ENCODE results near the gene ZMAT5. TPM values are rescaled to one million over a fixed set of nuclear protein-coding genes. Genes with fewer than 3 reads are reported as not detected.

Gene ZMAT5
- total RNA-seq, 4 donors from 2014 or later, result 17.2 to 30.1 (median 21.8) TPM

DNA sequence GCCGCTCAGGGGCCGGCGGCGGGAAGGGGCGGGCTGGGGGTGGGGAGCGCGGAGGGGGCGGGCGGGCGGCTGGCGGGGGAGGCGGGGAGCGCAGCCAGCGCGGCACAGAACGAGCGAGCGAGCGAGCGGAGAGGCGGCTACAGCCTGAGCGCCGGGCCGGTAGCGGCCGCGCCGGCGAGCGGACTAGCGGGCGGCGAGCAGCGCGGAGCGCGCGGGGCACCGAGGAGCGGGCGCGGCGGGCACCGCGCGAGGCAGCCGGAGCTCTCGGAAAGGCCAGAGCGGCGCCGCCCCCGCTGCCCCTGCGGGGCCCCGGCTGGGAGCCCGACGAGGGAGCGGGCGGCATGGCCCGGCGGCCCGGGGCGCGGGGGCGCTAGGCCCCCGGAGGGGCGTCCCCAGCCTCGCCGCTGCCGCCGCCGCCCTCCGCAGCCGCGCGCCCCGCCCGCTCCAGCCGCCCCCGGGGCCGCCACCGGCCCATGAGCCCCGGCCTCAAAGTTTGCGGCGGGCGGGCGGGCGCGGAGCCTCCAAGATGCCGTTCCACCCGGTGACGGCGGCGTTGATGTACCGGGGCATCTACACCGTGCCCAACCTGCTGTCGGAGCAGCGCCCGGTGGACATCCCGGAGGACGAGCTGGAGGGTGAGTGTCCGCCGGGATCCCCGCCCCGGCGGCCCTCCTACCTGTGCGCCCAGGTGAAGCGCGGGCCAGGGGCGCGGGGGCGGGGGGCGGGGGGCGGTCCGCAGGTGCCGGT lies 46.7 kb downstream of the ZMAT5 start, which contains the start of gene CABP7:
Gene CABP7 (plus strand): TSS at position 105 of the 747 bp plus-strand sequence. CDS start 422 bp downstream, at position 527.
- no peak within 1 kb of the TSS for H3K4me3 ChIP-seq (ENCODE audit: low read depth, poor library complexity, severe bottlenecking)
- intact Hi-C loops (cut with DNase I; ENCODE audit: low total_unique reads), result no loop called here
- 1% methylated on average over 25 to 86 of the region's 115 CpGs for WGBS, 2 donors
- TF ChIP-seq, protein P1, sequence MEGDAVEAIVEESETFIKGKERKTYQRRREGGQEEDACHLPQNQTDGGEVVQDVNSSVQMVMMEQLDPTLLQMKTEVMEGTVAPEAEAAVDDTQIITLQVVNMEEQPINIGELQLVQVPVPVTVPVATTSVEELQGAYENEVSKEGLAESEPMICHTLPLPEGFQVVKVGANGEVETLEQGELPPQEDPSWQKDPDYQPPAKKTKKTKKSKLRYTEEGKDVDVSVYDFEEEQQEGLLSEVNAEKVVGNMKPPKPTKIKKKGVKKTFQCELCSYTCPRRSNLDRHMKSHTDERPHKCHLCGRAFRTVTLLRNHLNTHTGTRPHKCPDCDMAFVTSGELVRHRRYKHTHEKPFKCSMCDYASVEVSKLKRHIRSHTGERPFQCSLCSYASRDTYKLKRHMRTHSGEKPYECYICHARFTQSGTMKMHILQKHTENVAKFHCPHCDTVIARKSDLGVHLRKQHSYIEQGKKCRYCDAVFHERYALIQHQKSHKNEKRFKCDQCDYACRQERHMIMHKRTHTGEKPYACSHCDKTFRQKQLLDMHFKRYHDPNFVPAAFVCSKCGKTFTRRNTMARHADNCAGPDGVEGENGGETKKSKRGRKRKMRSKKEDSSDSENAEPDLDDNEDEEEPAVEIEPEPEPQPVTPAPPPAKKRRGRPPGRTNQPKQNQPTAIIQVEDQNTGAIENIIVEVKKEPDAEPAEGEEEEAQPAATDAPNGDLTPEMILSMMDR (IDR thresholded peaks at IDR 0.05), result no peak
- no peak for TF ChIP-seq POLR2A (IDR thresholded peaks at IDR 0.05)
- no peak for DNase-seq (ENCODE audit: low spot score in 2 of 2)

DNA sequence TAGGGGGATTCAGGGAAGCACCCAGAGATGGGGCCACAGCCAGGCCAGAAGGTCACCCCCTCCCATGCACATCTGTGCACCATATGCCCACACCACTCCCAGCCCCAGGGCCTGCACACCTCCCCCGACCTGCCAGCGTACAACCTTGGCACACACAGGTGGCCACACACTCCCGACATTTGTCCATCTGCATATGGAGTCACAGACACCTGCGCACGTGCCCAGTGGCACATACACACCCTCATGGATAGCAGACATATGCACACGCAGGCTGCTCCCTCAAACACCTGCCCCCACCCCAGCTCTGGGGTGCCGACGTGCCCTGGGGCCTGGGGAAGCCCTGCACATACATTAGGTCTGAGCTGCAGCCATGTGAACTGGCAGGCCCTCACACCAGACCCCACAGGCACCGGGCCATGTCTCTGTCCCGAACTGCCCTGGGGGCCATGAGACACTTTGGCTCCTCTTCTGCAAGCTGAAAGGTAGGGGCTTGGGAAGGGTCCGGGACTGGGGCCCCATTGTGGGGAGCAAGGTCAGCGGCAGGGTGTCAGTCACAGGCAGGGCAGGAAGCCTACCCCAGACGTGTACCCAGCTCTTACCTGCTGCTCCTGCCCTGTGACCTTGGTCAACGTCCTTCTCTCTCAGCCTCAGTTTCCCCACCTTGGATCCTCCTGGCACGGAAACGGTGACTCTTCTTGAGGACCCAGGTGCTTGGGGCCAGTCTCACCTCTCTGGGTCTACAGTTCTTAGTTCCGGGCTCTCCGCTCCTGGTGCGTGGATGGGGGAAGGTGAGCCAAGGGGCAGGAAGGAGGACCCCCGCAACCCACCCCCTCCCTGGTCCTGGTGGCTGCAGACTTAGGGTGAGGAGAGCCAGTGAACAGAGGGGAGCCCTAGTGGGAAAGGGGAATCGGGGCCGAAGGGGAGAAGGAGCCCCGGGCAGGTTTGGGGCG lies 47.6 kb downstream of the ZMAT5 start:
- WGBS, 2 donors, result 38 to 40% methylated on average over 20 to 24 of the region's 24 CpGs
- intact Hi-C loops (cut with DNase I; ENCODE audit: low total_unique reads), result no loop called here
- no peak for TF ChIP-seq POLR2A (IDR thresholded peaks at IDR 0.05)
- TF ChIP-seq, protein P1 (IDR thresholded peaks at IDR 0.05), result no peak
- no peak for DNase-seq (ENCODE audit: low spot score in 2 of 2)
- H3K4me3 ChIP-seq (ENCODE audit: low read depth, poor library complexity, severe bottlenecking), result no peak overlapping the region

DNA sequence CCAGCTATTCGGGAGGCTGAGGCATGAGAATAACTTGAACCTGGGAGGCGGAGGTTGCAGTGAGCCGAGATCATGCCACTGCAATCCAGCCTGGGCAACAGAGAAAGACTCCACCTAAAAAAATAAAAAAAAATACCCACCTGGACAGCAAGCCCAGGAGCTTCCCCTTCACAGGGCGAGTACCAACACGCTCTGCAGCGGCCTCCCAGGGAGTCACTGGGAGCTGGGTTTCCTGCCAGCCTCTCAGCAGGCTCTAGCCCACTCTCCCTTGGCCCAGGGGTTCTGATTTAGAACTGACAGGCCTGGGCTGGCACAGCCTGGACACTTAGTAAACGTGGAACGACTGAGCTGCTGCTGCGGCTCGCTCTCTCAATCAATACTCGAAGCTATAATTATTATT lies 49.0 kb downstream of the ZMAT5 start:
- 53 to 63% methylated on average over 11 of the region's 11 CpGs for WGBS, 2 donors
- TF ChIP-seq, protein P1 (IDR thresholded peaks at IDR 0.05), result no peak
- no peak for TF ChIP-seq POLR2A (IDR thresholded peaks at IDR 0.05)
- intact Hi-C loops (cut with DNase I; ENCODE audit: low total_unique reads), result no loop called here

DNA sequence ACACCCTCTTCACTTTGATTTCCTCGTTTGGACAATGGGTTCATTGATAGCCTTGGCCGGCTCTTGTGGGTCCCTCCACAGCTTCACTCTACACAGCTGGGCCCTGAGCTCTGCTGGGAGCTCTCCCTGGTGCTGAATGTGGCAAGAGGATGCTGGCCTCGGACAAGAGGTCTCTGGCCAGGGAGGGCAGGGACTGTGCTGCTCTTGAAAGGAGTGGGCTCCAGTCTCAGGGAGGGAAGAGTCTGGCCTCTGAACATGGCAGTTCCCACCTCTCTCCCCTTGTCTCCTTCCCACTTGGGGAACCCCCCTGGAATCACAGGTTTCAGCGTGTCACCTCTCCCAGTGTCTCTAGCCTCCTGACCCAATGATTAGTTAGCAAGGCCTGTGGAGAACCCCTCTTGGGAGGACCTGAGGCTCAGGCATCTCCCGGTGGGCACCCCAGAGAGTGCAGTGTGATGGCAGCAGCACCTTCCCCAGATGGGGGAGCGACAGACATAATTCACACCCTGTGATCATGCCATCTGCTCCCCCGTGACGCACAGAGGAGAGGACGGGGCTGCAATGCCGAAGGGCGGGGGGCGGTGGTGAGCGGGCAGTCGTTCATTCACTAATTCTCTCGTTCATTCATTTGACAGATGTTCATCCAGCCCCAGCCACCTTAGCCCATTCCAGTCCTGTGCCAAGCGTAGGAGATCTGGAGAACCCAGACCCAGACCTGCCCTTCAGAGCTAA lies 49.8 kb downstream of the ZMAT5 start:
- intact Hi-C loops (cut with DNase I; ENCODE audit: low total_unique reads), result no loop called here
- DNase-seq (ENCODE audit: low spot score in 2 of 2), result no peak
- WGBS, 2 donors, result 68 to 70% methylated on average over 16 of the region's 16 CpGs
- H3K4me3 ChIP-seq (ENCODE audit: low read depth, poor library complexity, severe bottlenecking), result no peak overlapping the region
- TF ChIP-seq POLR2A (IDR thresholded peaks at IDR 0.05), result no peak
- TF ChIP-seq, protein P1 (IDR thresholded peaks at IDR 0.05), result no peak

More for the DNA sequence above, 49.0 kb downstream of the ZMAT5 start:
- no peak for DNase-seq (ENCODE audit: low spot score in 2 of 2)
- no peak overlapping the region for H3K4me3 ChIP-seq (ENCODE audit: low read depth, poor library complexity, severe bottlenecking)

DNA sequence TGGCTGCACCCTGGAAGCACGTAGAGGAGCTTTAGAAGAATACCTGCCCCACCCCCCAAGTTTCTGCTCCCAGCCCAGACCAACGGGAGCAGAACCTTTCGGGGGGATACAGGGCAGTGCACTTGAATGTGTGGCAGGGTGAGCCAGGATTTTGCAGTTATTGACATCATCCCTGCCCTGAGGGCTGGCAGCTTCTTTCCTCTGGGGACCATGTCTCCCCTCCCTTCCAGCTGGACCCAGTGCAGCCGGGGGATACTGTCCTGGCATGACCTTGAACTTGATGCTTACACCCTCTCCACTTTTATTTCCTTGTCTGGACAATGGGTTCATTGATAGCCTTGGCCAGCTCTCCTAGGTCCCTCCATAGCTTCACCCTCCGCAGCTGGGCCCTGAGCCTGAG lies 51.1 kb downstream of the ZMAT5 start:
- 75 to 78% methylated on average over 5 of the region's 5 CpGs for whole genome bisulfite sequencing, 2 donors
- intact Hi-C loops (cut with DNase I; ENCODE audit: low total_unique reads), result no loop called here

More for the DNA sequence above, 51.1 kb downstream of the ZMAT5 start:
- no peak for TF ChIP-seq POLR2A (IDR thresholded peaks at IDR 0.05)
- TF ChIP-seq, protein P1 (IDR thresholded peaks at IDR 0.05), result no peak
- no peak for DNase-seq (ENCODE audit: low spot score in 2 of 2)
- H3K4me3 ChIP-seq (ENCODE audit: low read depth, poor library complexity, severe bottlenecking), result no peak overlapping the region
